Measurements from ENCODE around the gene AHCYL2. TPM values are rescaled to one million over a fixed set of nuclear protein-coding genes. Genes with fewer than 3 reads are reported as not detected.

The AHCYL2 gene
- total and polyA plus RNA-seq, 2 donors (not counting 1 experiment from before 2014, with no cell fraction given): 8.8 to 26.2 TPM

DNA sequence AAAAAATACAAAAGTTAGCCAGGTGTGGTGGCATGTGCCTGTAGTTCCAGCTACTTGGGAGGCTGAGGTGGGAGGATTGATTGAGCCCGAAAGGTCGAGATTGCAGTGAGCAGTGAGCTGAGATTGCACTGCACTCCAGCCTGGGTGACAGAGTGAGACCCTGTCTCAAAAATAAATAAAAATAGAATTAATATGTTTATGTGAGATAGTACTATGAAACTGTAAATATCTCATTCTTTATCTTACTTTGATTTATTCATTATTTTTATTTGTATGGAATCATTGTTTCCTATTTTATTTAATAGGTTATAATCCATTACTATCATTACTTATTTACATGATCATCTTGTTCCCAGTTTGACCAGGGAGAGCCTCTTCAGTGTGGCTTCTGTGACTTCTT is 168.4 kb downstream of the AHCYL2 start:
- no peaks in the 10 kb centered on the region for H3K9me3 ChIP-seq (ENCODE audit: control extremely low read depth in 1 of 3, control insufficient read depth in 2 of 3, insufficient read depth in 1 of 3, low read length in 2 of 3)
- no peak overlapping the region for H3K4me2 ChIP-seq (replicated peaks; ENCODE audit: low read depth, low read length, poor library complexity, severe bottlenecking)
- DNase-seq (no peak), ATAC-seq (ENCODE audit: low read depth) (no peak)
- Mint-ChIP-seq H3K27me3 (no peaks in the 10 kb centered on the region), H3K4me1 (no peaks in the 10 kb centered on the region), H3K4me3 (no peak overlapping the region), H3K27ac (no peak overlapping the region), H3K9me3 (ENCODE audit: insufficient read depth) (no peaks in the 10 kb centered on the region)
- 100% methylated on average over 2 of the region's 2 CpGs for WGBS (ENCODE audit: insufficient coverage)
- H3K27me3 ChIP-seq (replicated peaks in 1 of 4; ENCODE audit: control extremely low read depth in 1 of 4, control insufficient read depth in 3 of 4, insufficient read depth in 4 of 4, low read length in 3 of 4): no peaks in the 10 kb centered on the region
- no peaks in the 10 kb centered on the region for H3K79me2 ChIP-seq (ENCODE audit: control insufficient read depth, insufficient read depth, low read length)
- peaks cover 2 to 20% of the 10 kb centered on the region in 2 experiments for H3K36me3 ChIP-seq (replicated peaks in 1 of 2; ENCODE audit: control extremely low read depth in 1 of 2, control insufficient read depth in 1 of 2, extremely low read depth in 1 of 2, insufficient read depth in 2 of 2, low read length in 1 of 2)
- no peak overlapping the region for H3K9ac ChIP-seq (ENCODE audit: low read length)
- ChIA-PET CTCF (no interaction called here), POLR2A (no interaction called here)
- intact Hi-C loops (cut with micrococcal nuclease): no loop called here
- TF ChIP-seq EZH2 (IDR thresholded peaks at IDR 0.05; ENCODE audit: borderline replicate concordance, insufficient read depth, low read depth, low read length, poor library complexity, severe bottlenecking) (no peak), CTCF (IDR thresholded peaks at IDR 0.05) (no peak)
- H2AFZ ChIP-seq (ENCODE audit: insufficient read depth, low read depth, low read length, poor library complexity, severe bottlenecking): no peak overlapping the region
- H3K27ac ChIP-seq (ENCODE audit: low read length in 2 of 2): no peak overlapping the region
- no peaks in the 10 kb centered on the region for H3K4me1 ChIP-seq (ENCODE audit: control insufficient read depth in 2 of 2, insufficient read depth in 2 of 2, low read length in 2 of 2)
- no peaks in the 10 kb centered on the region for H4K20me1 ChIP-seq (ENCODE audit: control insufficient read depth, insufficient read depth, low read length, poor library complexity, severe bottlenecking)
- no peak overlapping the region for H3K4me3 ChIP-seq (ENCODE audit: control extremely low read depth in 1 of 5, extremely low read depth in 1 of 5, insufficient read depth in 1 of 5, low read depth in 2 of 5, low read length in 4 of 5)

GRCh38 chr7:129394101-129394500 is 169.3 kb downstream of the AHCYL2 start:
- Mint-ChIP-seq H3K9me3 (ENCODE audit: insufficient read depth) (no peaks in the 10 kb centered on the region), H3K27me3 (no peaks in the 10 kb centered on the region), H3K4me3 (no peak overlapping the region), H3K4me1 (no peaks in the 10 kb centered on the region), H3K27ac (no peak overlapping the region)
- intact Hi-C loops (cut with micrococcal nuclease): no loop called here
- Histone ChIP-seq H3K36me3 (replicated peaks in 1 of 2; ENCODE audit: control extremely low read depth in 1 of 2, control insufficient read depth in 1 of 2, extremely low read depth in 1 of 2, insufficient read depth in 2 of 2, low read length in 1 of 2) (peaks cover 2 to 17% of the 10 kb centered on the region in 2 experiments), H3K79me2 (ENCODE audit: control insufficient read depth, insufficient read depth, low read length) (no peaks in the 10 kb centered on the region), H3K4me3 (ENCODE audit: control extremely low read depth in 1 of 5, extremely low read depth in 1 of 5, insufficient read depth in 1 of 5, low read depth in 2 of 5, low read length in 4 of 5) (no peak overlapping the region), H3K27ac (ENCODE audit: low read length in 2 of 2) (no peak overlapping the region), H3K4me1 (ENCODE audit: control insufficient read depth in 2 of 2, insufficient read depth in 2 of 2, low read length in 2 of 2) (no peaks in the 10 kb centered on the region), H4K20me1 (ENCODE audit: control insufficient read depth, insufficient read depth, low read length, poor library complexity, severe bottlenecking) (no peaks in the 10 kb centered on the region), H3K27me3 (replicated peaks in 1 of 4; ENCODE audit: control extremely low read depth in 1 of 4, control insufficient read depth in 3 of 4, insufficient read depth in 4 of 4, low read length in 3 of 4) (no peaks in the 10 kb centered on the region), H3K9me3 (ENCODE audit: control extremely low read depth in 1 of 3, control insufficient read depth in 2 of 3, insufficient read depth in 1 of 3, low read length in 2 of 3) (no peaks in the 10 kb centered on the region), H3K9ac (ENCODE audit: low read length) (no peak overlapping the region), H2AFZ (ENCODE audit: insufficient read depth, low read depth, low read length, poor library complexity, severe bottlenecking) (no peak overlapping the region), H3K4me2 (replicated peaks; ENCODE audit: low read depth, low read length, poor library complexity, severe bottlenecking) (no peak overlapping the region)
- ChIA-PET POLR2A (no interaction called here), CTCF (no interaction called here)
- TF ChIP-seq CTCF (IDR thresholded peaks at IDR 0.05) (no peak), EZH2 (IDR thresholded peaks at IDR 0.05; ENCODE audit: borderline replicate concordance, insufficient read depth, low read depth, low read length, poor library complexity, severe bottlenecking) (no peak)
- 100% methylated on average over 2 of the region's 4 CpGs for WGBS (ENCODE audit: insufficient coverage)
- DNase-seq (no peak), ATAC-seq (ENCODE audit: low read depth) (no peak)

All from B cell (primary cell).